ENCODE measurements around the gene CD9.

DNA sequence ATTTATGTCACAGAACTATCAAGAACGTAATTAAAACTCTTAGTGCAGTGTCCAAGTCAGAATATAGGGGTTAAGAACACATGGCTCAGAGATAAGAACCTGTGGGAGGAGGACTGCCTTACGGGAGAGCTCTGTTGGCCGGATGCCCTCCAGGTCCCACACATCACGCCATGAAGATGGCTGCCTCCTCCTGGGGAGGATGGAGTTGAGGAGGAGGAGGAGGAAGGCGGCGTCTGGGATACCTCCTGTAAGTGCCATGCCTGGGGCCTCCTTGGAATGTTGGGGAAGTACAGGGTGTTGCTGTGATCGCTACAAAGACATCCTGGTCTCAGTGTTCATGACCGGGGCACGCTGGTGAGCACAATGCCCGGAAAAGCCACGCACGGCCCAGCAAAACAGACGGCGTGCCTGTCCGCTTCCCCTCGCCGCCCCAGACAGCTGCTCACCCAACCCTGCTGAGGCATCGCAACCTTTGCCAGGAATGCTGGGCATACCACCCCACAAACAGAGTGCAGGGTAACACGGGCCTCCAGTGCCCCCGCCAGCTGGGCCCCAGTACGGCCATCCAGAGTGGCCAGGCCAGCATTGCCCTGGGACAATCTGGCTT is 28.7 kb upstream of the CD9 start:
- TF ChIP-seq, protein P1, sequence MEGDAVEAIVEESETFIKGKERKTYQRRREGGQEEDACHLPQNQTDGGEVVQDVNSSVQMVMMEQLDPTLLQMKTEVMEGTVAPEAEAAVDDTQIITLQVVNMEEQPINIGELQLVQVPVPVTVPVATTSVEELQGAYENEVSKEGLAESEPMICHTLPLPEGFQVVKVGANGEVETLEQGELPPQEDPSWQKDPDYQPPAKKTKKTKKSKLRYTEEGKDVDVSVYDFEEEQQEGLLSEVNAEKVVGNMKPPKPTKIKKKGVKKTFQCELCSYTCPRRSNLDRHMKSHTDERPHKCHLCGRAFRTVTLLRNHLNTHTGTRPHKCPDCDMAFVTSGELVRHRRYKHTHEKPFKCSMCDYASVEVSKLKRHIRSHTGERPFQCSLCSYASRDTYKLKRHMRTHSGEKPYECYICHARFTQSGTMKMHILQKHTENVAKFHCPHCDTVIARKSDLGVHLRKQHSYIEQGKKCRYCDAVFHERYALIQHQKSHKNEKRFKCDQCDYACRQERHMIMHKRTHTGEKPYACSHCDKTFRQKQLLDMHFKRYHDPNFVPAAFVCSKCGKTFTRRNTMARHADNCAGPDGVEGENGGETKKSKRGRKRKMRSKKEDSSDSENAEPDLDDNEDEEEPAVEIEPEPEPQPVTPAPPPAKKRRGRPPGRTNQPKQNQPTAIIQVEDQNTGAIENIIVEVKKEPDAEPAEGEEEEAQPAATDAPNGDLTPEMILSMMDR (IDR thresholded peaks at IDR 0.05; ENCODE audit: insufficient read depth, low read length), result no peak
- TF ChIP-seq SPI1 (IDR thresholded peaks at IDR 0.05; ENCODE audit: borderline replicate concordance, low read depth) (no peak), GABPA (IDR thresholded peaks at IDR 0.05; ENCODE audit: low read depth) (no peak)

Measured in HL-60 (cell line).